GM12878 (cell line): ENCODE measurements around the gene KANK4. TPM values are rescaled to one million over a fixed set of nuclear protein-coding genes. Genes with fewer than 3 reads are reported as not detected.

Experiments used
- ATAC-seq: fragments of 200-7000 bp; cut with Tn5 transposase; 3 replicates; pipeline ENCODE4 v1.9.1; 2020; ENCODE audit warnings: mild to moderate bottlenecking, moderate library complexity
- BruUV-seq: library from RNA; stranded (reverse); fragments of 400-500 nt; replicated peaks from 2 replicates; lab custom pipeline; 2021; lab: Mats Ljungman, UMichigan
- CTCF ChIA-PET: fragments of 300-600 bp; sonication (Branson Sonifier 250); formaldehyde crosslinking; extraction: SDS; loops from one replicate; lab custom pipeline; 2021; ENCODE audit warnings: inconsistent platforms; lab: Yijun Ruan, JAX
- POLR2A ChIA-PET: fragments of 350-600 bp; formaldehyde crosslinking; extraction: SDS; loops from one replicate; lab custom pipeline; 2021; ENCODE audit warnings: inconsistent platforms; lab: Charles Lee
- RAD21 ChIA-PET: fragments of 300-600 bp; sonication (Branson Sonifier 250); formaldehyde crosslinking; loops from one replicate; lab custom pipeline; 2023; ENCODE audit warnings: antibody characterized with exemption; ENCODE audit not compliant: unreplicated experiment; lab: Charles Lee
- SMC1A ChIA-PET: fragments of 300-600 bp; sonication (Branson Sonifier 250); formaldehyde crosslinking; loops from one replicate; lab custom pipeline; 2023; ENCODE audit not compliant: unreplicated experiment, uncharacterized antibody; lab: Charles Lee
- DNase-seq: peaks from one replicate; pipeline ENCODE4 v3.0.0-alpha.2; 2011; ENCODE audit warnings: low read depth, low spot score
- FAIRE-seq: peaks from 3 replicates; lab custom pipeline; 2011; peaks lifted over from hg19 to GRCh38; lab: Jason Lieb, UNC
- H2AFZ ChIP-seq: 2 replicates; pipeline ENCODE4 v1.6.0; 2011; ENCODE audit warnings: low read depth, low read length, control low read depth; ENCODE audit not compliant: control insufficient read depth
- H3K27ac ChIP-seq: 2 replicates; pipeline ENCODE4 v1.5.1; 2011; ENCODE audit warnings: control low read depth; ENCODE audit not compliant: control insufficient read depth, insufficient read depth
- H3K27me3 ChIP-seq, 2 experiments: replicated peaks in 1 of 2; 2 replicates each; pipeline versions ENCODE4 v1.6.0 to v1.6.1; 2011; ENCODE audit warnings: low read length in 1 of 2; ENCODE audit not compliant: control insufficient read depth in 2 of 2, insufficient read depth in 2 of 2
- H3K36me3 ChIP-seq, 2 experiments: 2 replicates each; pipeline ENCODE4 v1.5.1; 2011; ENCODE audit warnings: low read length in 1 of 2; ENCODE audit not compliant: control insufficient read depth in 2 of 2, insufficient read depth in 2 of 2
- H3K4me1 ChIP-seq: 2 replicates; pipeline ENCODE4 v1.6.1; 2011; ENCODE audit warnings: mild to moderate bottlenecking, low read length, moderate library complexity, mixed read lengths; ENCODE audit not compliant: control insufficient read depth, insufficient read depth
- H3K4me2 ChIP-seq: 2 replicates; pipeline ENCODE4 v1.6.0; 2011; ENCODE audit warnings: control low read depth; ENCODE audit not compliant: control insufficient read depth, insufficient read depth
- H3K4me3 ChIP-seq: fragments of 200-600 bp; sonication (generic); 2 replicates; pipeline ENCODE4 v1.5.1; 2016
- H3K79me2 ChIP-seq: 2 replicates; pipeline ENCODE4 v1.6.0; 2011; ENCODE audit warnings: low read length; ENCODE audit not compliant: control insufficient read depth, insufficient read depth
- H3K9ac ChIP-seq: 2 replicates; pipeline ENCODE4 v1.8.0; 2011; ENCODE audit warnings: low read length, control low read depth, mixed read lengths; ENCODE audit not compliant: control insufficient read depth, insufficient read depth
- H3K9me3 ChIP-seq: replicated peaks from 3 replicates; pipeline ENCODE4 v1.5.1; 2011; ENCODE audit warnings: mild to moderate bottlenecking, low read length; ENCODE audit not compliant: control insufficient read depth, insufficient read depth
- H4K20me1 ChIP-seq: 2 replicates; pipeline ENCODE4 v1.6.0; 2011; ENCODE audit not compliant: control insufficient read depth, insufficient read depth
- BRCA1 ChIP-seq: IDR thresholded peaks from 2 replicates; pipeline ENCODE4 v1.6.1; 2011; ENCODE audit warnings: low read depth, low read length, improper control_type of control experiment
- CBFB ChIP-seq: IDR thresholded peaks from 2 replicates; pipeline ENCODE4 v1.6.1; 2016; ENCODE audit warnings: antibody characterized with exemption, low read depth
- KAT2A ChIP-seq: conservative IDR thresholded peaks from 2 replicates; pipeline ENCODE4 v1.6.1; 2011; ENCODE audit warnings: low read depth, low read length; ENCODE audit not compliant: control insufficient read depth
- MTA3 ChIP-seq: IDR thresholded peaks from 2 replicates; pipeline ENCODE4 v1.6.1; 2012; ENCODE audit warnings: low read length, inconsistent platforms, borderline replicate concordance
- NFIC ChIP-seq: IDR thresholded peaks from 2 replicates; pipeline ENCODE4 v1.6.1; 2012; ENCODE audit warnings: low read depth, mild to moderate bottlenecking, inconsistent platforms, low read length, moderate library complexity
- NR2C2 ChIP-seq: IDR thresholded peaks from 2 replicates; pipeline ENCODE4 v1.6.1; 2011; ENCODE audit warnings: borderline replicate concordance, low read depth; ENCODE audit not compliant: control insufficient read depth, insufficient read length
- RCOR1 ChIP-seq: conservative IDR thresholded peaks from 2 replicates; pipeline ENCODE4 v1.6.1; 2012; ENCODE audit warnings: low read depth, low read length, improper control_type of control experiment
- REST ChIP-seq: IDR thresholded peaks from 2 replicates; pipeline ENCODE4 v1.6.1; 2012; ENCODE audit warnings: mild to moderate bottlenecking, low read depth, low read length
- RFX5 ChIP-seq: IDR thresholded peaks from 2 replicates; pipeline ENCODE4 v1.6.1; 2011; ENCODE audit warnings: low read depth, low read length, improper control_type of control experiment
- USF1 ChIP-seq: IDR thresholded peaks from 2 replicates; pipeline ENCODE4 v1.6.1; 2011; ENCODE audit warnings: borderline replicate concordance, low read depth, mild to moderate bottlenecking, moderate library complexity, mixed read lengths, low read length; ENCODE audit not compliant: insufficient read depth; ENCODE audit errors: extremely low read length
- ZBED1 ChIP-seq: IDR thresholded peaks from 2 replicates; pipeline ENCODE4 v1.6.1; 2016; ENCODE audit warnings: borderline replicate concordance
- ZSCAN29 ChIP-seq: fragments of 450-650 bp; IDR thresholded peaks from 2 replicates; pipeline ENCODE4 v1.6.1; 2017; ENCODE audit warnings: mild to moderate bottlenecking, moderate library complexity
- WGBS: methylation state at CpG from one replicate; pipeline ENCODE4 v1.1.6; 2016; ENCODE audit warnings: low lambda C conversion rate; ENCODE audit not compliant: insufficient replicate concordance, insufficient coverage; ENCODE audit errors: missing lambda C conversion rate; 5-methylcytosine and 5-hydroxymethylcytosine counted together
- in situ Hi-C: fragments of 300-500 bp; cut with MboI; formaldehyde crosslinking; loops from 9 replicates; pipeline ENCODE4 v1.14.3; 2018; ENCODE audit warnings: mixed read lengths
- intact Hi-C: fragments of 100-400 bp; cut with micrococcal nuclease; formaldehyde crosslinking; loops from one replicate; pipeline ENCODE4 v1.14.2; 2022; ENCODE audit not compliant: unreplicated experiment
- polyA plus RNA-seq, 11 experiments: library from polyadenylated mRNA; depleted of rRNA in 4 of 11; unstranded in 6 of 11; stranded (reverse) in 5 of 11; fragments of >200 nt; fragmentation: Nextera tagmentation in 4 of 11; fragmentation: Illumina TruSeq in 1 of 11; extraction: Ambion mirVana in 4 of 11; extraction: Trizol in 1 of 11; gene quantifications; 1 replicate in 1 of 11; 2 replicates in 10 of 11; pipeline versions ENCODE4 v1.2.1 to v1.2.3, GENCODE V29; 2011 to 2016; ENCODE audit warnings: inconsistent platforms in 2 of 11, missing spikeins in 2 of 11, low read depth in 1 of 11
- total RNA-seq, 4 experiments: library from RNA; depleted of rRNA in 3 of 4; stranded (reverse); fragments of >200 nt in 3 of 4; fragmentation: Illumina TruSeq in 1 of 4; extraction: Trizol in 1 of 4; gene quantifications; 2 replicates each; pipeline versions ENCODE4 v1.2.1 to v1.2.3, GENCODE V29; 2013 to 2021

Gene KANK4
- total and polyA plus RNA-seq, 10 of the 15 experiments (the other 5 are each of a cell fraction or from before 2014, with no cell fraction given), result not detected

- SMC1A ChIA-PET, result interaction anchor here (1.8 kb wide), 1 partner anchor 106 kb away, joined by 5 read pairs; no protein-coding TSS in a partner anchor
- in situ Hi-C loops, result no loop called here
Observed at GRCh38 chr1:62299426-62300200, 19.6 kb downstream of the KANK4 start.

More at GRCh38 chr1:62299426-62300200, 19.6 kb downstream of the KANK4 start:
- WGBS, result 22% methylated on average over 8 of the region's 8 CpGs
- Histone ChIP-seq H3K4me2 (no peak overlapping the region), H3K27me3 (peaks cover 1 to 7% of the 10 kb centered on the region in 2 experiments; a peak in 2 of 4 replicates), H3K4me1 (no peaks in the 10 kb centered on the region), H2AFZ (no peak overlapping the region), H3K79me2 (no peaks in the 10 kb centered on the region), H3K36me3 (no peaks in the 10 kb centered on the region), H3K4me3 (no peak overlapping the region), H3K9ac (no peak overlapping the region), H3K27ac (no peak overlapping the region), H3K9me3 (no peaks in the 10 kb centered on the region), H4K20me1 (no peaks in the 10 kb centered on the region)
- TF ChIP-seq NR2C2 (no peak), CBFB (no peak), USF1 (no peak), RFX5 (no peak), KAT2A (no peak), RCOR1 (no peak), NFIC (no peak), ZBED1 (no peak), REST (no peak), BRCA1 (no peak), ZSCAN29 (no peak), MTA3 (no peak)
- BruUV-seq, result no TSS peak
- no peak for FAIRE-seq
- no peak for DNase-seq
- intact Hi-C loops, result loop anchor here (10.0 kb wide), 1 partner anchor 105 kb away; no protein-coding TSS in a partner anchor
- ChIA-PET RAD21 (no interaction called here), CTCF (no interaction called here), POLR2A (no interaction called here)
- no peak for ATAC-seq
